HCT116 (cell line): ENCODE data around the gene SKAP1. TPM values are rescaled to one million over a fixed set of nuclear protein-coding genes. Genes with fewer than 3 reads are reported as not detected.

Source experiments
- ATAC-seq: fragments of 200-7000 bp; cut with Tn5 transposase; 2 replicates; pipeline ENCODE4 v1.9.1; 2020; ENCODE audit warnings: mild to moderate bottlenecking, moderate library complexity
- BruUV-seq: library from RNA; stranded (reverse); fragments of 400-500 nt; replicated peaks from 2 replicates; lab custom pipeline; 2021; lab: Mats Ljungman, UMichigan
- CTCF ChIA-PET: fragments of 300-600 bp; sonication (Branson Sonifier 250); formaldehyde crosslinking; loops from one replicate; lab custom pipeline; 2021; ENCODE audit warnings: antibody characterized with exemption; lab: Charles Lee
- POLR2A ChIA-PET: fragments of 300-600, 350-600 bp; sonication (Branson Sonifier 250); formaldehyde crosslinking; loops from one replicate; lab custom pipeline; 2021; ENCODE audit warnings: antibody characterized with exemption; lab: Charles Lee
- RAD21 ChIA-PET, 2 experiments: fragments of 300-600 bp; sonication (Branson Sonifier 250); formaldehyde crosslinking; loops; one replicate each; lab custom pipeline; 2023; ENCODE audit warnings: low total read pairs in 2 of 2; ENCODE audit not compliant: uncharacterized antibody in 2 of 2, unreplicated experiment in 2 of 2, low non-redundant PET in 1 of 2; lab: Charles Lee
- DNase-seq: peaks from one replicate; pipeline ENCODE4 v3.0.0-alpha.2; 2010; ENCODE audit warnings: low read depth, low spot score
- H2AFZ ChIP-seq: fragments of 200-600 bp; shearing (Covaris generic), sonication (generic); 2 replicates; pipeline ENCODE4 v1.6.1; 2017; ENCODE audit warnings: low read depth, mixed run types, mixed read lengths, antibody characterized with exemption, low read length; ENCODE audit not compliant: poor library complexity, severe bottlenecking
- H3K27ac ChIP-seq: 2 replicates; pipeline ENCODE4 v1.5.1; 2012; ENCODE audit warnings: low read depth, low read length
- H3K27me3 ChIP-seq: fragments of 200-600 bp; sonication (generic); 2 replicates; pipeline ENCODE4 v1.6.1; 2016; ENCODE audit warnings: mixed run types, low read length, mixed read lengths; ENCODE audit not compliant: insufficient read depth
- H3K36me3 ChIP-seq, 2 experiments: fragments of 200-500 bp in 1 of 2; fragments of 200-600 bp in 1 of 2; sonication (Bioruptor generic) in 1 of 2; sonication (generic) in 1 of 2; 2 replicates each; pipeline versions ENCODE4 v1.5.1 to v1.6.1; 2014 to 2016; ENCODE audit warnings: low read length in 2 of 2, inconsistent platforms in 1 of 2, mixed read lengths in 1 of 2, mixed run types in 1 of 2; ENCODE audit not compliant: insufficient read depth in 2 of 2, control insufficient read depth in 1 of 2
- H3K4me1 ChIP-seq, 2 experiments: fragments of 200-600 bp in 1 of 2; sonication (generic) in 1 of 2; 2 replicates each; pipeline versions ENCODE4 v1.5.1 to v1.6.1; 2012 to 2017; ENCODE audit warnings: low read length in 2 of 2, inconsistent platforms in 1 of 2, mild to moderate bottlenecking in 1 of 2, mixed read lengths in 1 of 2, mixed run types in 1 of 2, moderate library complexity in 1 of 2; ENCODE audit not compliant: insufficient read depth in 2 of 2, control insufficient read depth in 1 of 2
- H3K4me2 ChIP-seq: fragments of 200-600 bp; sonication (generic); 2 replicates; pipeline ENCODE4 v1.6.1; 2017; ENCODE audit warnings: mixed run types, low read length, mixed read lengths
- H3K4me3 ChIP-seq, 2 experiments: fragments of 200-600 bp in 1 of 2; sonication (generic) in 1 of 2; replicated peaks in 1 of 2; 2 replicates each; pipeline ENCODE4 v1.5.1; 2011 to 2016; ENCODE audit warnings: low read length in 2 of 2, control low read depth in 1 of 2, low read depth in 1 of 2, mild to moderate bottlenecking in 1 of 2, mixed read lengths in 1 of 2, mixed run types in 1 of 2
- H3K79me2 ChIP-seq: fragments of 200-600 bp; sonication (generic); 2 replicates; pipeline ENCODE4 v1.6.1; 2017; ENCODE audit warnings: mild to moderate bottlenecking, mixed run types, low read length, moderate library complexity, mixed read lengths; ENCODE audit not compliant: insufficient read depth
- H3K9ac ChIP-seq: fragments of 200-600 bp; sonication (generic); 2 replicates; pipeline ENCODE4 v1.6.1; 2016; ENCODE audit warnings: low read length, mixed read lengths
- H3K9me2 ChIP-seq: fragments of 200-600 bp; sonication (generic), shearing (Covaris generic); 2 replicates; pipeline ENCODE4 v1.6.1; 2017; ENCODE audit warnings: mixed run types, mild to moderate bottlenecking, moderate library complexity; ENCODE audit not compliant: insufficient read depth
- H3K9me3 ChIP-seq, 2 experiments: fragments of 200-500 bp in 1 of 2; fragments of 200-600 bp in 1 of 2; sonication (Bioruptor generic) in 1 of 2; sonication (generic) in 1 of 2; 2 replicates each; pipeline ENCODE4 v1.6.1; 2014 to 2017; ENCODE audit warnings: low read length in 2 of 2, mixed read lengths in 2 of 2, inconsistent platforms in 1 of 2, low read depth in 1 of 2, mild to moderate bottlenecking in 1 of 2, mixed run types in 1 of 2, moderate library complexity in 1 of 2; ENCODE audit not compliant: control insufficient read depth in 1 of 2, insufficient read depth in 1 of 2
- H4K20me1 ChIP-seq: fragments of 200-600 bp; sonication (generic), shearing (Covaris generic); 2 replicates; pipeline ENCODE4 v1.6.1; 2017; ENCODE audit warnings: mixed run types, mild to moderate bottlenecking, moderate library complexity; ENCODE audit not compliant: insufficient read depth
- ATF3 ChIP-seq: IDR thresholded peaks from 2 replicates; pipeline ENCODE4 v1.6.1; 2012
- ELF1 ChIP-seq: IDR thresholded peaks from 2 replicates; pipeline ENCODE4 v1.6.1; 2012; ENCODE audit warnings: low read depth, borderline replicate concordance
- EZH2 ChIP-seq: fragments of 200-600 bp; sonication (generic); IDR thresholded peaks from 2 replicates; pipeline ENCODE4 v1.6.1; 2017; ENCODE audit warnings: antibody characterized with exemption, mixed run types
- EZH2phosphoT487 ChIP-seq: fragments of 200-600 bp; IDR thresholded peaks from 2 replicates; pipeline ENCODE4 v1.6.1; 2018; ENCODE audit warnings: antibody characterized with exemption, borderline replicate concordance
- JUND ChIP-seq: IDR thresholded peaks from 2 replicates; pipeline ENCODE4 v1.6.1; 2012
- MAX ChIP-seq: IDR thresholded peaks from 2 replicates; pipeline ENCODE4 v1.6.1; 2012
- RAD21 ChIP-seq: IDR thresholded peaks from 2 replicates; pipeline ENCODE4 v1.6.1; 2012; ENCODE audit warnings: low read depth, mild to moderate bottlenecking
- REST ChIP-seq: IDR thresholded peaks from 2 replicates; pipeline ENCODE4 v1.6.1; 2012; ENCODE audit warnings: low read depth
- SP1 ChIP-seq: IDR thresholded peaks from 2 replicates; pipeline ENCODE4 v1.6.1; 2012; ENCODE audit warnings: low read depth
- TCF7L2 ChIP-seq: IDR thresholded peaks from 2 replicates; pipeline ENCODE4 v1.7.0; 2011; ENCODE audit warnings: borderline replicate concordance, inconsistent platforms; ENCODE audit not compliant: insufficient read depth, insufficient read length; ENCODE audit errors: extremely low read depth
- ZNF274 ChIP-seq: fragments of 200-500 bp; sonication (Bioruptor generic); IDR thresholded peaks from 2 replicates; pipeline ENCODE4 v1.6.1; 2014; ENCODE audit warnings: mild to moderate bottlenecking, low read depth, low read length, inconsistent platforms
- intact Hi-C: fragments of 100-400 bp; cut with micrococcal nuclease; formaldehyde crosslinking; loops from 2 replicates; pipeline ENCODE4 v1.10.0; 2022
- total RNA-seq: library from RNA; stranded (reverse); gene quantifications from one replicate; pipeline ENCODE4 v1.2.1, GENCODE V29; 2021; ENCODE audit not compliant: unreplicated experiment
- TF ChIP-seq, protein P1 (sequence below): IDR thresholded peaks from 2 replicates; pipeline ENCODE4 v1.6.1; 2011; ENCODE audit warnings: mild to moderate bottlenecking, low read length, moderate library complexity; ENCODE audit not compliant: insufficient replicate concordance; ENCODE audit errors: extremely low read depth
- TF ChIP-seq, protein P2 (sequence below), 3 experiments: fragments of 200-600 bp in 1 of 3; sonication (generic) in 1 of 3; IDR thresholded peaks in 2 of 3; conservative IDR thresholded peaks in 1 of 3; 2 replicates each; pipeline ENCODE4 v1.5.1; 2012 to 2017; ENCODE audit warnings: low read depth in 2 of 3, low read length in 2 of 3, antibody characterized with exemption in 1 of 3, borderline replicate concordance in 1 of 3, control low read depth in 1 of 3, mild to moderate bottlenecking in 1 of 3, mixed read lengths in 1 of 3, mixed run types in 1 of 3, moderate library complexity in 1 of 3; ENCODE audit not compliant: insufficient read depth in 1 of 3

SKAP1 gene
- total RNA-seq, 1 experiment from 2014 or later = 12.4 TPM

- H3K27ac ChIP-seq = no peak overlapping the region
- no peaks in the 10 kb centered on the region for H3K79me2 ChIP-seq
- H3K4me2 ChIP-seq = no peak overlapping the region
- no peaks in the 10 kb centered on the region for H3K9me3 ChIP-seq
- H4K20me1 ChIP-seq = no peaks in the 10 kb centered on the region
- intact Hi-C loops = no loop called here
- no peak for TF ChIP-seq ATF3
- no peak for TF ChIP-seq ELF1
- no peak for TF ChIP-seq MAX
- 0 out of 2 replicates have a peak, but pooled peaks have one; percentile 19 for TF ChIP-seq RAD21
- no peak for TF ChIP-seq REST
- TF ChIP-seq JUND = no peak
- peak; percentile 13; the same call in 1 of the 2 replicates for TF ChIP-seq SP1
- TF ChIP-seq, protein P1, sequence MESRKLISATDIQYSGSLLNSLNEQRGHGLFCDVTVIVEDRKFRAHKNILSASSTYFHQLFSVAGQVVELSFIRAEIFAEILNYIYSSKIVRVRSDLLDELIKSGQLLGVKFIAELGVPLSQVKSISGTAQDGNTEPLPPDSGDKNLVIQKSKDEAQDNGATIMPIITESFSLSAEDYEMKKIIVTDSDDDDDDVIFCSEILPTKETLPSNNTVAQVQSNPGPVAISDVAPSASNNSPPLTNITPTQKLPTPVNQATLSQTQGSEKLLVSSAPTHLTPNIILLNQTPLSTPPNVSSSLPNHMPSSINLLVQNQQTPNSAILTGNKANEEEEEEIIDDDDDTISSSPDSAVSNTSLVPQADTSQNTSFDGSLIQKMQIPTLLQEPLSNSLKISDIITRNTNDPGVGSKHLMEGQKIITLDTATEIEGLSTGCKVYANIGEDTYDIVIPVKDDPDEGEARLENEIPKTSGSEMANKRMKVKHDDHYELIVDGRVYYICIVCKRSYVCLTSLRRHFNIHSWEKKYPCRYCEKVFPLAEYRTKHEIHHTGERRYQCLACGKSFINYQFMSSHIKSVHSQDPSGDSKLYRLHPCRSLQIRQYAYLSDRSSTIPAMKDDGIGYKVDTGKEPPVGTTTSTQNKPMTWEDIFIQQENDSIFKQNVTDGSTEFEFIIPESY = no peak
- no peak for TF ChIP-seq EZH2phosphoT487
- TF ChIP-seq TCF7L2 = no peak
- no peak for TF ChIP-seq EZH2
- TF ChIP-seq, protein P2, sequence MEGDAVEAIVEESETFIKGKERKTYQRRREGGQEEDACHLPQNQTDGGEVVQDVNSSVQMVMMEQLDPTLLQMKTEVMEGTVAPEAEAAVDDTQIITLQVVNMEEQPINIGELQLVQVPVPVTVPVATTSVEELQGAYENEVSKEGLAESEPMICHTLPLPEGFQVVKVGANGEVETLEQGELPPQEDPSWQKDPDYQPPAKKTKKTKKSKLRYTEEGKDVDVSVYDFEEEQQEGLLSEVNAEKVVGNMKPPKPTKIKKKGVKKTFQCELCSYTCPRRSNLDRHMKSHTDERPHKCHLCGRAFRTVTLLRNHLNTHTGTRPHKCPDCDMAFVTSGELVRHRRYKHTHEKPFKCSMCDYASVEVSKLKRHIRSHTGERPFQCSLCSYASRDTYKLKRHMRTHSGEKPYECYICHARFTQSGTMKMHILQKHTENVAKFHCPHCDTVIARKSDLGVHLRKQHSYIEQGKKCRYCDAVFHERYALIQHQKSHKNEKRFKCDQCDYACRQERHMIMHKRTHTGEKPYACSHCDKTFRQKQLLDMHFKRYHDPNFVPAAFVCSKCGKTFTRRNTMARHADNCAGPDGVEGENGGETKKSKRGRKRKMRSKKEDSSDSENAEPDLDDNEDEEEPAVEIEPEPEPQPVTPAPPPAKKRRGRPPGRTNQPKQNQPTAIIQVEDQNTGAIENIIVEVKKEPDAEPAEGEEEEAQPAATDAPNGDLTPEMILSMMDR (IDR thresholded peaks at IDR 0.05 in 2 of 3, conservative IDR thresholded peaks at IDR 0.05 in 1 of 3; ENCODE audit: borderline replicate concordance in 1 of 3, insufficient read depth in 1 of 3, low read depth in 2 of 3, low read length in 2 of 3) = peak; percentile 22 to 38 (median 23); a peak in 4 of 6 replicates
- no peak for TF ChIP-seq ZNF274
- no peaks in the 10 kb centered on the region for H3K27me3 ChIP-seq
- no peak overlapping the region for H3K4me3 ChIP-seq
- H2AFZ ChIP-seq = no peak overlapping the region
- no peaks in the 10 kb centered on the region for H3K4me1 ChIP-seq
- POLR2A ChIA-PET = no interaction called here
- H3K9ac ChIP-seq = no peak overlapping the region
- no peaks in the 10 kb centered on the region for H3K9me2 ChIP-seq
- ATAC-seq (no peak), DNase-seq (no peak)
- CTCF ChIA-PET = interaction anchor here (0.9 to 1.1 kb wide), 3 partner anchors 10 to 715 kb away, joined by 3 read pairs; no protein-coding TSS in a partner anchor
- BruUV-seq = no TSS peak
- no peaks in the 10 kb centered on the region for H3K36me3 ChIP-seq
- RAD21 ChIA-PET = no interaction called here
Observed at GRCh38 chr17:48163809-48164208, 266.2 kb downstream of the SKAP1 start.
